HG03064 (cell line): Measurements from ENCODE around the gene PHKB.

Experiments
- ATAC-seq: cut with Tn5 transposase; IDR thresholded peaks from one replicate; pipeline ENCODE4 v1.9.1; 2021; ENCODE audit warnings: low read depth; ENCODE audit not compliant: unreplicated experiment

The PHKB gene

DNA sequence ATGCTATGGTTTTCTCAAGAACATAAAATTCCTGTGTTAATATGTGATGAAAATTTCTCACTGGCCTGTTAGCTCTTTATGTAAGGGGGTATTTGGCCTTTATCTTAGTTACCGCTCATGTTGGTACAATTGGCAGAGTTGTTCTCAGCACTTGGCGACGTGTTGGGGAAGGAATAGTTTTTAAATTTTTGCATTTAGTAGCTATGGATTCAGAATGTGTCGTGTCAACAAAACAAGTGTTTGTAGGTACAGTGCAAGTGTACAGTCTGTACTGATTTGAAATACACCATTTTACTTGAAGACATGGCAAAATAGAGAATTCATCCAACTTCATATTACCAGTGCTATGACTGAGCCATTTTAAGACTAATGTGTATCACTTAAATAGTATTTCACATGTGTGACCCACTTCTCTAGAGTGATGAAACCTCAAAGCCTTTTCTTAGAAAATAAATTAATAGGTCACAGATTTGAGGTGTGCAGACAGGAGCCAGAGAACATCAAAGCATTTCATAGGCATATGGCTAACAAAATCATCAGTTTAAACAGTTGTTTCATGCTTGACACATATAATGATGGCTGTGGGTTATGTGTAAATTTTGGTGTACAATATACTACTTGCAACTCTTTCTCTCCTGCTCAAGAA, 150.8 kb downstream of the PHKB start:
- no peak for ATAC-seq

DNA sequence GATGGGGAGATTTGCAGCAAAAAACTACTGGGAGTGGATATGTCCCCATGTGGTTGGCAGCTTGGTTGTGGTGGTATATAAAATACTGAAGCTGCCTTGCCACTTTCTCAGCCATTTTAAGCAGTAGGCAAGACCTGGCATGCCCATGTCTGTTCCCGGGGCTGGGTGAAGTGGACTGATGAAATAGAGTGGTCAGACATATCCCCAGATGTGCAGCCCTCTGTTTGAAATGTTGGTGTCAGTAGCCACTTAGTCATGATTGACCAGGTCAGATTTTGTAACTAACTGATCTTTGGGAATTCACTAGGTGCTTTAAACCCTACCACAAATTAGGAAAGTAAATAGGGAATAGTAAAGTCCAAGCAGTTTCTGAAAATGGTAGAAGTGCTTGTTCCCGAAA, 151.6 kb downstream of the PHKB start:
- ATAC-seq = no peak

DNA sequence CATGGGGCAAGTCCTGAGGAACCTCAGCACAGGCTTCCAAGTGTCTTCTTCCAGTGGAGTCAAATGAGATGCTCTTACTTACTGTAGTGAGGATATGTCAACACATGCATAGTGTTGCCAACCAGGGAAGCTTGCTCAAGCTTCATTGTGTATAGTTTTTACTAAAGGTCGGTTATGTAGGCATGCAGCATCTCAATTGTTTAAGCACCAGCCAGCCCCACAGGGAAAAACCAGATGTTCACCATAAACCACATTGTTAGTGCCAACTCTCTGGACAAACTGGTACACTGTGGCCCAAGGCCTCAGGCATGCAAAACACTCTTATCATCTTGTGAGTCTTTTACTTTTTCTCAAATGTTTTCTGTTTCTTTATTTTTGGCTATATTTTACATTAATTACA, 152.1 kb downstream of the PHKB start:
- ATAC-seq = no peak

DNA sequence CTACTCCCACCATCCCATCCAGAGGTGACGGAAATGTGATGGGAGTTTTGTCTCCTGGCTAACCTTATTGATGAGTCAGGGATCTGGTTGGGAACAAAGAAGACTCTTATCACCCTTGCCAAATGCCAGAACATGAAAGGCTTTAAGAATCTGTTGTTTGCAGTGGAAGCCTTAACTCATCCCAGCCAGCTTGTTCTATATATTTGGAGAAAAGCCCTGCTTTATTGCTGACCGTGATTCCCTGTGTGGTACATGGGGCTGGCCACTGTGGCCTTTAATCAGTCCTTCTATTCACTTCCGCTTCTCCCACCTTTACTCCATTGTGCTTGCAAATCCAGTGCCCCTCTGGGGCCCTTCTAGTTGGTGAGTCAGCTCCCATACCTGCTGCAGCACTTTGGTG, 156.6 kb downstream of the PHKB start:
- no peak for ATAC-seq

DNA sequence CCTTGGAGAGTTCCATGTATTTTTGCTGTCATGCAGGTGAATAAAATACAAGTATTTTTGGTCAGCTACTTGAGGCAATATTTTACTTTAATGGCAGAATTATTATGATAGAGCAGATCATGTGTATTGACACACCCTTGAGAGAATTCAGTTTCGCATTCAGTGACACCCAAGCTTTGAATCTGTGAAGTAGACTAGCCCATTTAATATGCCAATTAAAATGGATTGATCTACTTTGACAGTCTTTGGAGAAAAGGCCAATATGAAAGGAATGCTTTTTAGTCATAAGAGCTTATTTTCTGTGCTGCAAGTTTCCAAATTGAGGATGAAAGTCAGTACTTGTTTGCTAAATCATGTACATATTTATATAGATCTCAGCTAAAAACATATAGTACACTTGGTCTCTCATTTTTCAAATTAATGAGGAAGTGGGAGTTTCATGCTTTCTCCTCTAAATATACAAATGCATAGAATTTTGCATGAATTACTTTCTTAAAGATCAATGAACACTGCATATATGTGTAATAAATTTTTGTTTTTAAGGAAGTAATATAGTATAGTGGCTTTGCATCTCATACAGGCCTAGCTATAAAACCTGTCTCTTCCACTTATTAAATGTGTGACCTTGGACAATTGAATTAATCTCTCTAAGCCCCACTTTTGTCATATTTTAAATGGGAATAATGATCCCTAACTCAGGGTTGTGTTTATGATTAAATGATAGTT, 161.5 kb downstream of the PHKB start:
- no peak for ATAC-seq

DNA sequence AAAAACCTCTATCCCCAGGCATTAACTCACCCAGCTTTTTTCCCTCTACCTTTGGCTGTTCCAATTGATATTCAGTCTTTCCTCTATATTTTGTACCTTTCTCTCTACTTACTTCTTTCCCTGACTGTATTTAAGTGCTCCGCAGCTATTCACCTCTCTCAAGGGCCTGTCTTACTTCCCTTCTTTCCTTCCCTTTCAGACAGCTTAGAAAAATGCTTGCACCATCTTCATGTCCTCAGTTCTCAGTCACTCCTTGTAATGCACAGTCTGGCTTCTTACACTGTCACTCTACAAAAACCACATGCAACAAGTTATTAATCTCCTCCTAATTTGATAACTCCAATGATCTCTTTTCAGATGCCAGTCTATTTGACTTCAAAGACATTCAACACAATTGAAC, 163.4 kb downstream of the PHKB start:
- ATAC-seq = no peak

DNA sequence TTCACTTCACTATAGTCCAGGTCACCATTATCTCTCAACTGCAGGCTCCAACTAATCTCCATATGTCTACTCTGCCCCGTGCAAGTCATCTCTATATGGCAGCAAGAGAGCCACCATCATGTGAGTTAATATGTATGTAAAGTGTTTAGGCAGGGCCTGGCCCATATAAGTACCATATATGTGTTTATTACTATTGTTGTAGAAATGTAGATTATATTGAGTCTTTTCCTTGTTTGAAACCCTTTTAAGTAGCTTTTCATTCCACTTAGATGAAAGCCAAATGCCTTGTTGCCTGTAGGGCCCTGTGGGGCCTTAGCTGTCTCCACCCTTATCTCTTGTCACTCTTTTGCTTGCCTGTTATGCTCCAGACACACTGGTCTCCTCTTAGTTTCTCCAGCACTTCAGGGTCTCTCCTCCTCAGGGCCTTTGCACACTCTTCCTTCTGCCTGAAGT, 164.0 kb downstream of the PHKB start:
- no peak for ATAC-seq

DNA sequence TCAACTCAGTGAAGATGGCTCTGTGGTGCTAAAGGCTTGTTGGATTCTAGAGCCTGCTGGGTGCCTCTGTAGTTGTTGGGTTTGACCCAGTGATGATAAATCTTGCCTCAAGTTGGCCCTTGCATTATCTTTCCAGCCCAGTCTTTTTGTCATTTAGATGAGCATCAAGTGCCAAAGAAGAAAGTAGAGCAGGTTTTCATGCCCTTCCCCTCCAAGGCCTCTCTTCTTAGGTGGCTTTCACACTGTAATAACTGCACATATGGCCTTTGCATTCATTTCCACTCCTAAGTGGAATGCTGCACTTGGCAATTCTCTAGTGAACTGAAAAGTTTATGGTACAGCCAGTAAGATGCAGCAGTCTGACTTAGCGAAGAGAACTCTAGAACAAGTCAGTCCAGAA, 165.1 kb downstream of the PHKB start:
- no peak for ATAC-seq

DNA sequence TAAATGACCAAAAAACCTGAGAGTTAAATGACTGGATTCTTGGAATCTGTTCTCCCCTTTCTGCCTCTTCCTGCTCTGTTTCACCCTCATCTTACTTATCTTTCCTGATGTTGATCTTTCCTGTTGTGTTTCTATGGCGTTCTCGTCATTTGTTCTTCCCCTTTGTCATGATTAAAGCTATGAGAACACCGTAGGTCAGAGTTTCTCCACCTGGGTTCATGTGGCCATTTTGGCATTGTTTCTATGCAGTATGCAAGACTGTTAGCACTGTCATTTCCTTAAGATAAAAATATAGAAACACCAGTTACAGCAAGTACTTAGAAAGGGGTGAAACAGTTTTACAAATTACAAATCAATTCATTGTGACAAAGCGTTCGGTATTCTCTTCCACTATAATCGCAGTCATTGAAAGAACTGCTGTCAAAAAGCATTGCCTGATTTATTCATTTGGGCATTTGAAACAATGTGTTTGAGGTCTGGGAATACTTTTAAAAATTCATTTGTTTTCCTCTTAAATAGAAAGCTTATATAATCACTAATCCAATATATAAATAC, 166.0 kb downstream of the PHKB start:
- no peak for ATAC-seq

DNA sequence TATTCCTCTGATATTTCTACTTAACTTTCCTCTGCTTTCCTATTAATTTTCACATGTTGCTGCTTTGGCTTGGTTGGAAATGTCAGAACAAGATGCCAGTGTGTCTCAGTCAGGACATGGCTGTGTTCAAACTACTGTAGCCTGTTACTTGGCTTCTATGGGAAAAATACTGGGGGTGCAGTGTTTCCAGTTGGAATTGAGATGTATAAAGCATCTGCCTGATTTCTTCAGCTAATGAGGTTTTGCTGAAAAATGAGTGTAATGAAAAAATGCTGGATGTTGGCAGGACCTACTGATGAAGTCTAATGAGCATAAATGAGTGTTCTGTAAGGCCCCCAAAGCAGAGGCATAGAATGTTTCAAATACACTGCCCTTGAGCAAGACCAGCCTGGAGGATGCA, 166.6 kb downstream of the PHKB start:
- no peak for ATAC-seq

DNA sequence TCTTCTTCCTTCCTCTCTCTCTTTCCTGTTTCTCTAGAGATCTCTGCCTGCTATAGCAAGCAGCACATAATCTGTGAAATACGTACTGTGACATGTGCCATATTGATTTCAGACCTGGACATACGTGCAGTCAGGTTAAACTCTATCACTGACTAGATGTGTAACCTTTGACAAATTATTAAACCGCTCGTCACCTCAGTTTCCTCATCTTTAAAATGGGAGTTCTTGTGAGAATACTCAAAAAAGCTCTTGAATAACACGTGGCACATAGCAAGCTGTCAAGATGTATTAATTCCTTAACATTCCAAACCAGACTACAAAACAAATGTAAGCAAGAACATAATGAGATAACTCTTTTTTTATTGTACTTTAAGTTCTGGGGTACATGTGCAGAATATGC, 170.0 kb downstream of the PHKB start:
- ATAC-seq = no peak

DNA sequence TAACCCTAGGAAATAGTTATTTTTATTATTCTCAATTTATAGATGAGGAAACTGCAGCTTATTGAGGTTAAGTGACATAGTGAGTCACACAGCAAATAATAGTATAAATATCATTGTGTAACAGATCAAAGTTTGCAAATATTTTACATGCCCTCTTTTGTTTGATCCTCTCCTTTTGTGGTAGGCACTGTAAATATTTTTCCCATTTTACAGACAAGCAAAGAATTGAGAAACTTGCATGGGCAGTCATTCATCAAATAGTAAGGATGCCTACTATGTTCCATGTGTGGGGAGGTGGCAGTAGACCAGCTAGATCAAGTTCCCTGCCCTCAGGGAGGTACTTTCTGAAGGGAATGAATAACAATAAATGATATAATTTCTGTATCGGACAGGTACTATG, 173.0 kb downstream of the PHKB start:
- no peak for ATAC-seq

DNA sequence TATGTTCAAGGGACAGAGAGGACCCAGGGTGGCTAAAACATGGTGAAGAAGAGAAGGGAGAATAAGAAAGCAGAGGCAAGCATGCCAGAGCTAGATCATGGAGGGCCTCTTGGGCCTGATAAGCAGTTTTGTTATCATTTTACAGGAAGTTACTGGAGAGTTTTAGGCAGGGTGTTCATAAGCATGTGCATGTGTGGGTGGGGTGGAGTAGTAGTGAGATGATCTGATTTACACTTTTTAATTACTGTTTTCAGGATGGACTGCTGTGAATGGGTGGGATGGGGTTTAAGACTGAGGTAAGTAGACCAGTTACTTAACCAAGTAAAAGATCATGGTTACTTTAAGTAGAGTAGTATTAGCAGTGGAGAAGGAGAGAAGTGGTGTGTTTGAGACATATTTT, 173.6 kb downstream of the PHKB start:
- ATAC-seq = no peak

DNA sequence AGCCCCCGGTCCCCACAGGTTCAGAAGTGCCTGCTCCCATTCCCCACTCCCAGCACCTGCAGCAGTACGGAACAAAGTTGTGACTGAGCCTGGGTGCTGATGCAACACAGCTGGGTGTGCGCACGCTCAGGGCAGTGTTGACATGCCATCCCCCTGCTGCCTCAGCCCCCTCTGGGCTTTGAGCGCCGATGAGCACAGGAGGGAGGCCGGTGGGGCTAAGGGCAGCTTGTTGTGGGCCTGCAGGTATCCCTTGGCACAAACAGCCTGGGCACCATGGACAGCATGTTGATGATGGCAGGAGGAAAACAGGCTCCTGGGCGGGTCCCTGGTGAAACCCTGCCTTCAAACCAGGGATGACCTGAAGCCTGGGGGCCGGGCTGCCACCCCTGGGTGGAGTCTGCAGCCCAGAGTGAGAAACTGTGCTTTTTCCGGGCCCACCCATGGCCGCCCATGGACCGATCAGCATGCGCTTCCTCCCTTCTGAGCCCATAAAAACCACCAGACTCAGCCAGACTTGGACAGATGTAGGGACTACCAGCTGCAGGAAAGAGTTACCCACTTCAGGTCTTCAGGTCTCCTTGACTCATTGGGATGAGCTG, 175.5 kb downstream of the PHKB start:
- ATAC-seq = no peak

DNA sequence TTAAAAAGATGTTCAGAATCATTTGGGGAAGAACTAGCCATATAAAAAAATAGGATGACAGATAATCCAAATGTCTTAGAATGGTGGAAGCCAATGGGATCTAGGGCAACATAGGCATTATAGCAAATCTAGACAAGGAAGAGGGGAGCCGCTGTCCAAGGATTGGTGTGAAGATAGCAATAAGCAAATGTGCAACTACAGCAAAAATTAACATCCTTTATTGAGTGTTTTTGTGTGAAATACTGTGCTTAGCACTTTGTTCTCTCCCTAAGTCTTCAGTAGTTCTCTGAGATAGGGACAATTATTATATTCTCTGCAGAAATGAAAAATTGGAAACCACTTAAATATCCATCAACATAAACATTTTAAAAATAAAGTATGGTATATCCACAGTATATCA, 177.0 kb downstream of the PHKB start:
- ATAC-seq = no peak

DNA sequence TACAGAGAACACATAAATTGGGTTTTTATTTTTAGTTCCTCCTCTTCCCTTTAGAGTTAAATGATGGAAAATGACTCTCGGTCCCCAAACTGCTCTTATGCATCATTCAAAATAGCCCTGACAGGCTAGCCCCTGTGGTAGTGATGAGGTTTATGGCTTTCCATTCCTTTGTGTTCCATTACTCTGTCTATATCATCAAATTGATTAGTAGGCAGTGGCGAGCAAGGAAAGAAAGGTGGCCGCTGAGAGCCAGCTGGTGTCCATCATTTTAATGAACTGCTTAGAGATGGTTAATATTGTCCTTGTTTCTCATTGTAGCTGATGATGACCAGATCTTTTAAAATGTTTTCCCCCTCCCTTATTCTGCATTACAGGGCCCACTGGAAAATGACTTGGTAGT, 179.5 kb downstream of the PHKB start:
- ATAC-seq = no peak

DNA sequence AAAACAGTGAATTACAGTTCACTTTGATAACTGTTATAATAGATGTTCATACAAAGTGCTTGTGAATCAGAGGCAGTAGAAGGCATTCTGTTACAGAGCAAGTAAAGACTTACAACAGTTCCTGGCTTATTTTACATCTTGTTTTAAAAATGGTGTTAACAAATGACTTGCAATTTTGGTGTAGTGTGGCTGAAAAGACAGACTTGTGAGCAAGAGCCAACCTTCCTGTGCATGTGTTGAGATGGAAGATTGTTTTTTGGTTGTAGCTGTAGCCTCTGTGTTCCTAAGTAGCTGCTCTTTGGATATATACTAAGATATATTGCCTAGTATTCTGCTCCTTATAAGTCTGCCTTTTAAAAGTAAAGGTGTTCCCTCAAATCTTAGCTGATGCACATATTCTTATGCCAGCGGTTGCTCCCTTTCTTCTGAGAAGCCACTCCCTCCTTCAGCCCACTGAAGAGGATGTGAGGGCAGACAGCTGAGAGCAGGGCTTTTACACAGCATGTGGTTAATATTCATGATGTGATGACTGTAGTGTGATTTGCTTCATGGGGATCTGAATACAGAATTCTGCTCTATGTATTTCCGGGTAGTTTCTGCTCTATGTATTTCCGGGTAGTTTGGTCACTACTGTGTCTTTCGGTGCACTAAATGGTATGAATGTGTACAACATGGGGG, 182.3 kb downstream of the PHKB start:
- ATAC-seq = no peak

DNA sequence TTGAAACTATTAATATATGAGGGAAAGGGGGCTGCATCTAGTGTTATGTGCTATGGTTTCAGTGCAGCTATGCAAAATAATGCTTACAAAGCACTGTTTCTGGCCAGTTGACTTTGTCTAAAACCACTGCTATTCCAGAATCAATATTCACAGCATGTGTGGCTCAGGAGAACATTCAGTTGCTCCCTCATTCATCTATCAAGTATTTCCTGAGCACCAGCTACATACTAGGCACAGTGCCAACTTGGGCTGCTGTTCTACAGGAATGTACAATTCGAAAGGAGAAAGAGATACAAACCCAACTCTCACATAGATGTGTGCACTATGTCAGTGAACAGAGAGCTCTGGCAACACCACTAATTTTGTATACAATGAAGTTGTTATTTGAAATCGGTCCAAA, 183.0 kb downstream of the PHKB start:
- ATAC-seq = no peak

DNA sequence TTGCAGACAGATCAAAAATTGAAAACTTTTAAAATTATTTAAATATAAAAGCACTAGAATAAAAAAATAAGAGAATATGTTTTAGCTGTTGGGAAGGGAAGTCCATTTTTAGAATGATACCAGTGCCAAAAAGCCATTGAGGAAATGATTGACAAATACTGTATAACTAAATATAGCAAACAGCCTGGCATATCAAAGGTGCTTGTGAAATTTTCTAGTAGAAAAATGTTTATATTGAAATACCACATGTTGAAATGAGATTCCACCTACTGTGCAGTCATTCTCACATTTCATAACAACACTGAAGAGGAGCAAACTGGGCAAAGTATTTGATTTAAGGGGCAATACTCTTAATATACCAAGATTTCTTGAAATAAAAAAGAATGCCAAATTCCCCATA, 183.5 kb downstream of the PHKB start:
- no peak for ATAC-seq

DNA sequence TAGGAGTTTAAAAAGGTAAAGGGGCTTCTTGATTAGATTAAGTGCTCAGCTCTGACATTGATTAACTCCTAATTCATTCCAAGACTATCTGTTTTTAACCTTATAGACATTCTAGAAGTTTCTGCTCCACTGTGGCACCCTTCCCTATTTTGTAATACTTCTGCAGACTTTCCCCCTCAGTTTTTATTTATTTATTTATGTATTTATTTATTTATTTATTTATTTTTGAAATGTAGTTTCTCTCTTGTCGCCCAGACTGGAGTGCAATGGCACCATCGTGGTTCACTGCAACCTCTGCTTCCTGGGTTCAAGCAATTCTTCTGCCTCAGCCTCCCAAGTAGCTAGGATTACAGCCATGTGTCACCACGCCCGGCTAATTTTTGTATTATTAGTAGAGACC, 185.8 kb downstream of the PHKB start:
- no peak for ATAC-seq

DNA sequence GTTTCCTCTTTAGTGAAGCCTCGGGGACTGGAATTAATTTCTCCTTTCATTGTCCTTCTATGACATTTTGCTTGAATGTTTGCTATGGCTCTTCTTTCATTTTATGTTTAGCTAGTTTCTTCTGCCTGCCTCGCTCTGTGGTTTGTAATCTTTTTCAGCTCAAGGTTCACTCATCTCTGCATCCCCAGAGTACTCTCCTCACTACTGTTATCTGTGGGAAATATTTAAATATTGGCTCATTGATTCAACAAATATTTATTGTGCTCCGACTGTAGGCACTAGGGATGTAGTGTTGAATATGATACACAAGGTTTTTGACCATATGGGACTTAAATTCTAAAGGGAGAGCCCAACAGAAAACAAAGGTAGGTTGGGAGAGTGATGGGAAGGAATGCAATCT, 195.9 kb downstream of the PHKB start:
- ATAC-seq = no peak
